ENCODE measurements around the gene SHMT2.

- TF ChIP-seq CTCF (conservative IDR thresholded peaks at IDR 0.05), result no peak
- no peak for TF ChIP-seq EZH2 (IDR thresholded peaks at IDR 0.05; ENCODE audit: low read depth)
Measured at GRCh38 chr12:57205931-57206330, 23.6 kb upstream of the SHMT2 start.

Data from PC-9 (cell line).